HG03469 (cell line): ENCODE measurements around the gene COL28A1.

Experiments used
- ATAC-seq: cut with Tn5 transposase; IDR thresholded peaks from one replicate; pipeline ENCODE4 v1.9.1; 2021; ENCODE audit warnings: mild to moderate bottlenecking, moderate library complexity, moderate number of reproducible peaks; ENCODE audit not compliant: unreplicated experiment

Gene COL28A1

DNA sequence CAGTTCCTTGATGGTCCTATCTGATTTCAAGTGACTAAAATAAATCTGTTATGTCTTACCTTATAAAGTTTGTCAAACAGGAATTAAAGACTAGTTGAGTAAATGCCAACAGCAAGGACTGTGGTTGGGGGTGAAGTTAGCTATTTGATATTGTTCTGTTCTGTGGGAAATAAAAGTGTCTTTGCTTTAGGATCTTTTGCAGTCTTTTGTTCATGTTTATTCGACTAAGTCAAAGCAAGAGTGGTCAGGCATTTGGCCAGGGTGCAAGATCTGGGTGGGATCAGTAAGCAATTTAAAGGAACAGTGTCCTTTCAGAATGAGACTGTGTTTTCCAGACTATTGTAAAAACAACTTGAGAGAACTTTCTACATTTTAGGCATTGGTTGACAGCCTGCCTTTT lies at the start of gene COL28A1:
Gene COL28A1 (minus strand): TSS at position 183 of the 400 bp plus-strand sequence. CDS start 2,998 bp downstream, outside the sequence.
- ATAC-seq, result no peak

- no peak for ATAC-seq
Observed at GRCh38 chr7:7584653-7585052, 49.0 kb upstream of the COL28A1 start.

DNA sequence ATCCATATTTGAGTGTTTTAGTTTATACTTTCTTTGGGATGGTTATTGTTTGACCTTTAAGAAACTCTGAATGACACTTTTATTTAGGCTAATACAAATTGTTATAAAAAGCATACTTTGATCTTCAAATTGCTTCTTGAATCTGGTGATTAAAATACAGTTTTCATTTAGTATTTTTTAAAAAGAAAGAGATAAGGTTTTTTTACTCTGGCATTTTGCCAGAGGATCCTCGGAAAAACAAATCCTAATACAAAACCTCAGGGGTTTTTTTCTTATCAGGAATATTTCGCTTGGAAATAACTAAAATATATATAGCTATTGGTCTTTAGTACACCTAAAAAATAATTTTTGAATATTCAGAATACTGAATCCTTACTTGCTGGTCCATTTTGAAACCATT lies 48.1 kb upstream of the COL28A1 start:
- no peak for ATAC-seq

DNA sequence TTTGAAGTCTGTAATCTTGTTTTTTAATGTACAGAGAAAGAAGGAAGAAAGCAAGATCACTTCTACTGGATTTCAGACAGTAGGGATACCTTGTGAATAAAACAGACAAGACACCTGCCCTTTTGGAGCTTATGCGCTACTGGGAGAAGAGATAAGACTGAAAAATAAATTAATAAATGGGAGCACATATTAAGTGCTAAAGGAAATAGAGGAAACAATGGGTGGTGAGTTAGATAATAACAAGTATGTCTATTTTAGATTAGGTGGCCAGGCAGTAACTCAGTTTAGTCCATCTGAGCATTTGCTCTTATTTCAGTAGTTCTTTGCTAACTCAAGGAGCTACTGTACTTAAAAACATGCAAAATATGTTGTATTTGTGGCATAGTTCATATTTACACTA lies 46.9 kb upstream of the COL28A1 start:
- no peak for ATAC-seq

DNA sequence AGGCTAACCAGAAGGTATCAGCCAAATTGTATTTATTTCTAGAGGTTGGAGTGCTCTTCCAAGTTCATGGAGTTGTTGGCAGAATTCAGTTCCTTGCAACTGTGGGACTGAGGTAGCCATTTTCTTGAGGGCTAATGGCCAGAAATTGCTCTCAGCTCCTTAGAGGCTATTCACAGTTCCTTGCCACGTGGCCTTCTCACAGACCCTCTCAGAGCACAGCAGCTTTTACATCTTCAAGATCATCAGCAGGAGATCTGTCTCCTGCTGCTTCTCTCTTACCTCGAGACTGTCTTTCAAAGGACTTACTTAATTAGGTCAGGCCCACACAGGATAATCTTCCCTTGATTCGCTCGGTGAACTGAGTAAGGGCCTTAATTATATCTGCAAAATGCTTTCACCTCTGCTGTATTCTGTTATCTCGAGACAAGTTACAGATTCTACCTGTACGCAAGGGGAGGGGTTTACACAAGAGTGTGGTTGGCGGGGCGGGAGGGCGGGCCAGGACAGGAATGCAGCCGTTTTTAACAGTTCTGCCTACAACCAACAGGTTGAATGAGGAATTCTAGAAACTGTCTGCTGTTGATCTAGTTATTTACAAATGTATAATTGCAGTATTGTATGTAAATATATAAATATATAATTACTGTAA lies 46.0 kb upstream of the COL28A1 start:
- no peak for ATAC-seq

DNA sequence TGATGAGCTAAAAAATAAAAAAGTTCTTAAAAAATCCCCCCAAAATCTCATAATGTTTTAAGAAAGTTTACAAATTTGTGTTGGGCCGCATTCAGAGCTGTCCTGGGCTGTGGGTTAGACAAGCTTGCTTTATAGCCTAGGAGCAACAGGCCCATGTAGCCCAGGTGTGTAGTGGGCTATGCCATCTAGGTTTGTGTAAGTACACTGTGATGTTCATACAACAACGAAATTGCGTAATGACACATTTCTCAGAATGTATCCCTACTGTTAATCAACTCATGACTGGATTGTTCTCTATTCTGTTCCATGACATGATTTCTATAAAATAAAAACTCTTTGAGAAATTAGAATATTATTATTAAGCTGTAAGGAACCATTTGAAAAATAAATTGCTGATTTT lies 44.0 kb upstream of the COL28A1 start:
- ATAC-seq, result no peak

DNA sequence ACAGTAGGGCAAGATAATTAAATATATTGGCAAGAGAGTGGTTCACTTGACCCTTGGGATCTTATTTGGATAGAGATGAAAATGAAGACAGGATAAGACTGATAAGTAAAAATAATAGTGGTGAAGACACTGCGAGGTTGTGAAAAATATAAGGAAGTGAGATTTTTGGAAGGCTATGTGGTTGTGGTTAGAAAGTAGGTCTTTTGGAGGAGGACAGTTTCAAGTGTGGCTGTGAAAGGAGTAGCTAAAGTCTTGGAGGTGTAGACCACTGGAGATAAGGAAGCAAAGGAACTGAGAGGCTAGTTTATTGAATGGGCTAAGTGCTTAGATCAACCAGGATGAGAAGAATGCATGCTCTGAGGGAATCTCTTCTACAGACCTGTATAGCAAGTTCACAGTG lies 42.2 kb upstream of the COL28A1 start:
- peak; percentile 67 for ATAC-seq

GRCh38 chr7:7576344-7576743 lies 40.7 kb upstream of the COL28A1 start:
- no peak for ATAC-seq

DNA sequence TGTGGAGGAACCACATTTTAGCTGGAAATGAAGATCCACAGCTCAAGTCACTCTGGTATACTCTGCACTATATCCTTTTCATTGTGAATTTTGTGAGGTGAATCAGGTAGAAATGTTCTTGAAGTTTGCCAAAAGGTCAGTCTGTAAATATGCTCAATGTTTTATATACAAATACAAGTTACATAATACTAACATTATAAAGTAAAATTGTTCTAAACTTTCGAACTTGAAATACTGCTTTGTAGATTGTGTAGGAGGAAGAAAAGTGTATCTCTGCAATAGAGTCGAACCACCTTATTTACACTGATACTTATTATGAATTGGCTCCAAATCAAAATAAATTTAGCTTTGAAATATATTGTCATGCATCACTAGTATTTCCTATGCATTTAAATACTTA lies 38.0 kb upstream of the COL28A1 start:
- no peak for ATAC-seq

DNA sequence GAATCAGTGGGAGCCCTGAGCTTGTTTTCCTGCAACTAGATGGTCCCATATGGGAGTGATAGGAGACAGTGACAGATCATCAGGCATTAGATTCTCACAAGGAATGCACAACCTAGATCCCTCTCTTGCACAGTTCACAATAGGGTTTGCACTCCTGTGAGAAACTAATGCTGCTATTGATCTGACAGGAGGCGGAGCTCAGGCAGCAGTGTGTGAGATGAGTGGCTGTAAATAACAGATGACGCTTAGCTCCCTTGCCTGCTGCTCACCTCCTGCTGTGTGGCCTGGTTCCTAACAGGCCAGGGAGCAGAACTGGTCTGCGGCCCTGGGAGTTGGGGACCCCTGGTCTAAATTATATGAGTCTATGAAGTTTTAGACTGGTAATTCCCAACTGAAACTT lies 34.9 kb upstream of the COL28A1 start:
- ATAC-seq, result no peak

DNA sequence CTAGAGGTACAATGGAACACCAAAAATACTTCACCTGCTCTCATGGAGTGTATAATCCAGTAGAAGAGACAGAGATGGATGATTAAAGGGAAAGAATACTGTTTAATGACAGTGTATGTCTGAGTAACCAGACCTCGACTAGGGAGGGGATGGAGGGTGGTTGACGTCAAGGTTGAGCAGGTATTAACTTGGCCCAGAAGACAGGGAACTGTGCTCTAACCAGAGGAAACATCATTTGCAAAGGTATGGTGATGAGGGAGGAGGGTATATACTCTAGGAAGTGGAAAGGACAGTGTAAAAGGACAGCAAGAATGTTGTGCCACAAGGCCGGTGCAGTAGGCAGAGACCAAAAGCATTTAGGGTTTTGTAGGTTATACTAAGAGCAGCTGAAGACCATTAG lies 33.9 kb upstream of the COL28A1 start:
- ATAC-seq, result peak; percentile 18

DNA sequence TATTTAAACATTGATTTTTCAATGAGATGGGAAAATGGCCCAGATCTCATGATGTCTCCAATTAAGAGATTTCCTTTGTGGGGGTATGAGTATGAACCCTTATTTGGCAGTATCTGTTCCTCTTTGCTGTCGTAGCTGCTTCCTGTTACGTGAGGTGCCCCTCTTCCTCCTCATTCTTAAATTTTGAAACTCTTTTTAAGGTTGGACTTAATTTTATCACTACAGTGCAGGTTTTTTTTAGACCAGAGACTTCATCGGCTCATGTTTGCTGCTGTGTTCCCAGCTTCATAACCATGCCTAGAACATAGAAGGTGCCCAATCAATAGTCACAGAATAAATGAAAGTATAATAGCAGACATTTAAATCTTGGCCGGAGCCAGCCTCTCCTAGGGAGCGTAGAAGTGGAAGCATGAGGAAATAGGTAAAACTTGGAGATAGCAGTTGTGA lies 33.4 kb upstream of the COL28A1 start:
- ATAC-seq, result peak; percentile 40

GRCh38 chr7:7568553-7568952 lies 32.9 kb upstream of the COL28A1 start:
- no peak for ATAC-seq

GRCh38 chr7:7567898-7568531 lies 32.3 kb upstream of the COL28A1 start:
- ATAC-seq, result no peak

GRCh38 chr7:7566651-7567611 lies 31.3 kb upstream of the COL28A1 start, which contains the start of gene MIOS:
TSS of gene MIOS (plus strand) at chr7:7566884. CDS start at chr7:7572476, 5,592 bp downstream.
- peak; percentile 52 for ATAC-seq

DNA sequence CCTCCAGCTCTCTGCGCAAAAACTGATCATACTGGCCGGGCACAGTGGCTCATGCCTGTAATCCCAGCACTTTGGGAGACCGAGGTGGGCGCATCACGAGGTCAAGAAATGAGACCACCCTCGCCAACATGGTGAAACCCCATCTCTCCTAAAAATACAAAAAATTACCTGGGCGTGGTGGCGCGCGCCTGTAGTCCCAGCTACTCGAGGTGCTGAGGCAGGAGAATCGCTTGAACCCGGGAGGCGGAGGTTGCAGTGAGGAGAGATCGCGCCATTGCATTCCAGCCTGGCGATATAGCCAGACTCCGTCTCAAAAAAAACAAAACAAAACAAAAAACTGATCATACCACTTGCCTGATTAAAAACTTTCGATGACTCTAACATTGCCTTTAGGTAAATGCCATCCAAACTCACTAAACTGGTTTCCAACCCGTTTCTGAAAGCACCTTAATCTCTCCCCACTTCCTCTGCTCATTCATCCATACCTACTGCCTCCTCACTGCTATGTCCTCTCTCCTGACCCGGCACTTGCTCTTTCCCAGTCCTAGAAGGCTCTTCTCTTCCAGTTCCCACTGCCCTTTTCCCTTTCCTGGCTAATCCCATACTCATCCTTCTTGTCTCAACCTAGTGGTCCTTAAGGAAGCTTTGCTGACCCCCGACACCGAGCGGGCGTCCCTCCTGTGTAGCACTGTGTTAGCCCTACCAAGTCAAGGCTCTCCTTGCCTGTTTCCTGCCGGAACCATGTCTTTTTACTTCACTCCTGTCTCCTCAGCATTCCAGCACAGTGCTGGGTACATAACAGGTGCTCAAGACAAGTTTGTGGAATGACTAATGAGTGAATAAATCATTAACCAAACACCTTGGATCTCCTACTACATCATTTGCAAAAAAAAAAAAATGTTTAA lies 30.3 kb upstream of the COL28A1 start:
- peak; percentile 10 for ATAC-seq

DNA sequence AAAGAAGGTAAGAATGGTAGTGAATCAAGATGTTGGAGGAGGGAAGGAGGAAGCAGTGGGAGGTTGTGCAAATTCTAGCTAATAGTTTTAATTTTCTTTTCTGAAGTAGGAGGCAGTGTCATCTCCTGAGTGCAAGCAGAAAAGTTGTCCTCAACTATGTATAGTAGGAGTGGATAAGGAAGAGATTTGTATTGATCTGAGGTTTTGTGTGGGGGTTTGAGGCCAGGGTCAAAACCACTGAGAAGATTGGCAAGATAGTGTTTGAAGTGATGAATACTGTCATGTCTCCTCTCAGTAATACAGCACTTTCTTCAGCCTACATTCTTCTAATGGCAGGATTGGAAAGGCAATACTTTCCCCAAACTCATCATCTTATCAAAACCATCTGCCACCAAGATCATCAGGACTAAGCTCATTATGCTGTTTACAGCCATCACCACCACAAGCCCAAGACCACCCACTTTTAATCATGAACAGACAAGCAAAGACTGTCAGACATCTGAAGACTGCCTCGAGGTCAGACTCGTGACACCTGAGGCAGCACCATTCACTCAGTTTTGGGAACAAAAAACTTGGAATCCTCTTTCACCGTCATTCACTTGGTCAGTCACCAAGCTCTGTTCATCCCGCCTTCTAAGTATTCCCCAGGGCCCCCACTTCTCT lies 29.5 kb upstream of the COL28A1 start:
- no peak for ATAC-seq

- ATAC-seq, result no peak
Observed at GRCh38 chr7:7564323-7564780, 28.7 kb upstream of the COL28A1 start.

GRCh38 chr7:7563813-7564212 lies 28.1 kb upstream of the COL28A1 start:
- no peak for ATAC-seq

DNA sequence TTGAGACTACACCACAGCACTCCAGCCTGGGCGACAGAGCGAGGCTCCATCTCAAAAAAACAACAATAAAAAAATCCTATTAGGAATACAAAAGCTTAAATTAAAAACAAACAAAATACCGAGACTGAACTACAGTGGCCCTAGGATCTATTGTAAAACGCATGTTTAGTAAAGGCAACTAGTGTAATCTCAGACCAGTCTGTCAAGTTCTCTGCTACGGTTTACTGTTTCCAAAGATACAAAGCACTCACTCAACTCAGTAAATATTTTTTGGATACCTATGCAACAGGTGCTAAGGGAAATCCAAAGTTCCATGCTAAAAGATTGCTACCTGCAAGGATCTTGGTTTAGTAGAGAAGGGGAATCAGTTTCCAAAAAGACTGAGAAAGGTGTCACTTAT lies 27.6 kb upstream of the COL28A1 start:
- ATAC-seq, result no peak
